H1 (cell line): ENCODE results near the gene SRMS. TPM values are rescaled to one million over a fixed set of nuclear protein-coding genes. Genes with fewer than 3 reads are reported as not detected.

Experiments used
- CBX5 ChIP-seq: fragments of 300-800, 300-1000 bp; sonication (generic); IDR thresholded peaks from 2 replicates; pipeline ENCODE4 v1.7.1; 2016; ENCODE audit warnings: antibody characterized with exemption, low read length, low read depth
- CEBPB ChIP-seq: IDR thresholded peaks from 2 replicates; pipeline ENCODE4 v1.6.1; 2012; ENCODE audit warnings: low read depth, low read length
- CHD1 ChIP-seq: IDR thresholded peaks from 2 replicates; pipeline ENCODE4 v1.6.1; 2012; ENCODE audit warnings: low read depth, low read length, improper control_type of control experiment
- CTBP2 ChIP-seq: IDR thresholded peaks from 2 replicates; pipeline ENCODE4 v1.7.0; 2011; ENCODE audit warnings: borderline replicate concordance, mild to moderate bottlenecking, moderate library complexity, mixed read lengths, low read length; ENCODE audit not compliant: insufficient read depth, insufficient read length
- GTF2F1 ChIP-seq: IDR thresholded peaks from 2 replicates; pipeline ENCODE4 v1.6.1; 2012; ENCODE audit warnings: low read depth, low read length, improper control_type of control experiment, borderline replicate concordance
- JUN ChIP-seq: IDR thresholded peaks from 2 replicates; pipeline ENCODE4 v1.6.1; 2011; ENCODE audit warnings: low read depth, mild to moderate bottlenecking, improper control_type of control experiment, low read length
- KDM1A ChIP-seq: fragments of 200-600, 300-600 bp; sonication (generic); IDR thresholded peaks from 2 replicates; pipeline ENCODE4 v1.7.1; 2016; ENCODE audit warnings: mild to moderate bottlenecking, low read length, borderline replicate concordance
- KDM4A ChIP-seq: IDR thresholded peaks from one replicate; pipeline ENCODE4 v1.7.1; 2012; ENCODE audit warnings: low read depth, mild to moderate bottlenecking, moderate library complexity, low read length, inconsistent platforms; ENCODE audit not compliant: severe bottlenecking
- KDM5A ChIP-seq: fragments of 200-600 bp; IDR thresholded peaks from 2 replicates; pipeline ENCODE4 v1.7.1; 2012; ENCODE audit warnings: mild to moderate bottlenecking, low read length, inconsistent platforms, mixed read lengths
- POLR2AphosphoS5 ChIP-seq: IDR thresholded peaks from 2 replicates; pipeline ENCODE4 v1.6.1; 2011; ENCODE audit warnings: low read depth, low read length
- POU5F1 ChIP-seq: IDR thresholded peaks from 2 replicates; pipeline ENCODE4 v1.6.1; 2011; ENCODE audit warnings: low read depth, mild to moderate bottlenecking, low read length, moderate library complexity
- RBBP5 ChIP-seq: IDR thresholded peaks from 2 replicates; pipeline ENCODE4 v1.7.1; 2012; ENCODE audit warnings: low read depth, mild to moderate bottlenecking, inconsistent platforms, low read length, moderate library complexity, borderline replicate concordance
- SIN3A ChIP-seq, 2 experiments: IDR thresholded peaks in 1 of 2; conservative IDR thresholded peaks in 1 of 2; 2 replicates each; pipeline ENCODE4 v1.6.1; 2011 to 2012; ENCODE audit warnings: low read length in 2 of 2, improper control_type of control experiment in 1 of 2, low read depth in 1 of 2, mild to moderate bottlenecking in 1 of 2
- SIX5 ChIP-seq: IDR thresholded peaks from 2 replicates; pipeline ENCODE4 v1.6.1; 2011; ENCODE audit warnings: mild to moderate bottlenecking, low read depth, low read length
- SP4 ChIP-seq: IDR thresholded peaks from 2 replicates; pipeline ENCODE4 v1.6.1; 2012; ENCODE audit warnings: low read length, inconsistent platforms
- SRF ChIP-seq: IDR thresholded peaks from 2 replicates; pipeline ENCODE4 v1.6.1; 2011; ENCODE audit warnings: mild to moderate bottlenecking, low read depth, low read length, moderate library complexity
- TEAD4 ChIP-seq: IDR thresholded peaks from 2 replicates; pipeline ENCODE4 v1.6.1; 2012; ENCODE audit warnings: low read depth, low read length, inconsistent platforms, mixed read lengths
- polyA plus RNA-seq, 7 experiments: library from polyadenylated mRNA; depleted of rRNA in 3 of 7; stranded (reverse) in 5 of 7; unstranded in 2 of 7; fragments of >200 nt in 5 of 7; fragments of 200-250 nt in 2 of 7; gene quantifications; 1 replicate in 5 of 7; 2 replicates in 1 of 7; 4 replicates in 1 of 7; pipeline versions ENCODE4 v1.2.1 to v1.2.3, GENCODE V29; 2011 to 2013; ENCODE audit warnings: missing spikeins in 2 of 7, mixed read lengths in 2 of 7
- total RNA-seq: library from RNA; stranded (reverse); fragmentation: NEBNext Ultra II Directional; extraction: Animal tissue kit (Norgen Biotek cat#: 25700); gene quantifications from 2 replicates; pipeline ENCODE4 v1.2.1, GENCODE V29; 2021
- TF ChIP-seq, protein P1 (sequence below): IDR thresholded peaks from 2 replicates; pipeline ENCODE4 v1.6.1; 2011; ENCODE audit warnings: low read depth, mild to moderate bottlenecking, low read length; ENCODE audit not compliant: insufficient read depth
- TF ChIP-seq, protein P2 (sequence below): IDR thresholded peaks from 2 replicates; pipeline ENCODE4 v1.6.1; 2011; ENCODE audit warnings: low read length, improper control_type of control experiment

SRMS gene
- total and polyA plus RNA-seq, 2 of the 8 experiments (the other 6 are each of a cell fraction or from before 2014, with no cell fraction given) = 0.39 to 0.76 TPM

DNA sequence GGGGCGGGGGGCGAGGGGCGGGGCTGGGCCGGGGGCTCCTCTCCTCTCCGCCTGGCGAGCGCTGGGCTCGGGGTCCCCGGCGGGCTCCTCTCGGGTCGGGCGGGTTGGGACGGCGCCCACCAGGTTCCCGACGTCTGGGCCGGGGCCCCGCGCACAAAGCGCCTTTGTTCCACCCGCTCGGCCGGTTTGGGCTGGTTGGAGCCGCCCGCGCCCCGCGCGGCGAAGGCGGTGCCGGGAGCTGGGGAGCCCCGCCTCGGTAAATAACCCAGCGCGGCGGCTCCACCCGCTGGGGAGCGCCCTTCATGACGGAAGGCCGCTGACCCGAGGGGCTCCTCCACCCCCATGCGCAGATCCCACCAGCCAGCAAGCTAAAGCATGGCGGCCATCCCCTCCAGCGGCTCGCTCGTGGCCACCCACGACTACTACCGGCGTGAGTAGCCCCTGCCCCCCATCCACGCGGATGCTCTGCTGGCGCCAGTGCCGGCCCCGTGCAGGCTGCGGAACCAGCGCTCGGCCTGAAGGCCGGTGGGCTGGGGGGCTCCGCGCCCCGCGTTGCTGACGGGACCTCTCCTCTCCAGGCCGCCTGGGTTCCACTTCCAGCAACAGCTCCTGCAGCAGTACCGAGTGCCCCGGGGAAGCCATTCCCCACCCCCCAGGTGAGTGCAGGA lies 26.5 kb downstream of the SRMS start (continued):
- TF ChIP-seq POU5F1 = no peak
- TF ChIP-seq CHD1 = no peak
- TF ChIP-seq JUN = peak; percentile 61; the same call in 1 of the 2 replicates
- TF ChIP-seq CBX5 = no peak
- TF ChIP-seq SIX5 = no peak
- no peak for TF ChIP-seq KDM1A
- TF ChIP-seq SIN3A (conservative IDR thresholded peaks at IDR 0.05 in 1 of 2, IDR thresholded peaks at IDR 0.05 in 1 of 2; ENCODE audit: low read depth in 1 of 2, low read length in 2 of 2) = peak in 1 of 2 experiments; percentile 62; a peak in 1 of 4 replicates
- no peak for TF ChIP-seq CTBP2
- peak; percentile 62; the same call in 1 of the 2 replicates for TF ChIP-seq POLR2AphosphoS5
- TF ChIP-seq, protein P1, sequence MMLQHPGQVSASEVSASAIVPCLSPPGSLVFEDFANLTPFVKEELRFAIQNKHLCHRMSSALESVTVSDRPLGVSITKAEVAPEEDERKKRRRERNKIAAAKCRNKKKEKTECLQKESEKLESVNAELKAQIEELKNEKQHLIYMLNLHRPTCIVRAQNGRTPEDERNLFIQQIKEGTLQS = no peak
- no peak for TF ChIP-seq KDM5A
- TF ChIP-seq, protein P2, sequence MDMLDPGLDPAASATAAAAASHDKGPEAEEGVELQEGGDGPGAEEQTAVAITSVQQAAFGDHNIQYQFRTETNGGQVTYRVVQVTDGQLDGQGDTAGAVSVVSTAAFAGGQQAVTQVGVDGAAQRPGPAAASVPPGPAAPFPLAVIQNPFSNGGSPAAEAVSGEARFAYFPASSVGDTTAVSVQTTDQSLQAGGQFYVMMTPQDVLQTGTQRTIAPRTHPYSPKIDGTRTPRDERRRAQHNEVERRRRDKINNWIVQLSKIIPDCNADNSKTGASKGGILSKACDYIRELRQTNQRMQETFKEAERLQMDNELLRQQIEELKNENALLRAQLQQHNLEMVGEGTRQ = no peak
- TF ChIP-seq SP4 = no peak
- TF ChIP-seq TEAD4 = no peak
- TF ChIP-seq GTF2F1 = no peak
- no peak for TF ChIP-seq CEBPB
- peak; percentile 67; the same call in 1 of the 2 replicates for TF ChIP-seq RBBP5
- no peak for TF ChIP-seq SRF
- peak; percentile 76 for TF ChIP-seq KDM4A
